HepG2 (cell line): ENCODE results near the gene ARMH3. TPM values are rescaled to one million over a fixed set of nuclear protein-coding genes. Genes with fewer than 3 reads are reported as not detected.
A peak's percentile ranks its signal among the peaks of the same experiment; 100 is the strongest.

Experiments
- ATAC-seq: fragments of 200-7000 bp; cut with Tn5 transposase; 3 replicates; pipeline ENCODE4 v1.9.1; 2020; ENCODE audit warnings: mild to moderate bottlenecking, moderate library complexity
- BruUV-seq: library from RNA; stranded (reverse); fragments of 400-500 nt; replicated peaks from 2 replicates; lab custom pipeline; 2021; lab: Mats Ljungman, UMichigan
- CTCF ChIA-PET: fragments of 300-600 bp; formaldehyde crosslinking; extraction: SDS; loops from one replicate; lab custom pipeline; 2021; ENCODE audit warnings: low total read pairs, inconsistent platforms, low intra/inter-chr PET ratio; lab: Yijun Ruan, JAX
- POLR2A ChIA-PET: fragments of 350-600 bp; sonication (Branson Sonifier 250); formaldehyde crosslinking; loops from one replicate; lab custom pipeline; 2020; ENCODE audit warnings: antibody characterized with exemption, inconsistent platforms; lab: Yijun Ruan, JAX
- DNase-seq: peaks from one replicate; pipeline ENCODE4 v3.0.0-alpha.2; 2015; ENCODE audit warnings: low spot score
- FAIRE-seq: peaks from 3 replicates; lab custom pipeline; 2011; peaks lifted over from hg19 to GRCh38; lab: Jason Lieb, UNC
- H2AFZ ChIP-seq: one replicate; pipeline ENCODE4 v1.6.1; 2011; ENCODE audit warnings: low read length, inconsistent platforms
- H3K27ac ChIP-seq: fragments of 300-600 bp; 3 replicates; pipeline ENCODE4 v1.8.0; 2011; ENCODE audit warnings: mixed run types, mild to moderate bottlenecking, mixed read lengths, low read length, inconsistent platforms; ENCODE audit not compliant: insufficient read depth; ENCODE audit errors: extremely low read length
- H3K27me3 ChIP-seq, 2 experiments: fragments of 200-600 bp in 1 of 2; 2 replicates in 1 of 2; 3 replicates in 1 of 2; pipeline versions ENCODE4 v1.6.0 to v1.8.0; 2011; ENCODE audit warnings: low read length in 2 of 2, mild to moderate bottlenecking in 2 of 2, moderate library complexity in 2 of 2, inconsistent platforms in 1 of 2; ENCODE audit not compliant: insufficient read depth in 2 of 2, control insufficient read depth in 1 of 2
- H3K36me3 ChIP-seq, 2 experiments: fragments of 200-600 bp in 1 of 2; replicated peaks in 1 of 2; 2 replicates in 1 of 2; 3 replicates in 1 of 2; pipeline versions ENCODE4 v1.5.1 to v1.8.0; 2011; ENCODE audit warnings: low read length in 2 of 2, inconsistent platforms in 1 of 2; ENCODE audit not compliant: insufficient read depth in 2 of 2, control insufficient read depth in 1 of 2
- H3K4me1 ChIP-seq: 2 replicates; pipeline ENCODE4 v1.5.1; 2012; ENCODE audit warnings: low read length, inconsistent platforms; ENCODE audit not compliant: insufficient read depth
- H3K4me2 ChIP-seq: 2 replicates; pipeline ENCODE4 v1.6.0; 2011; ENCODE audit warnings: low read depth, low read length, inconsistent platforms
- H3K4me3 ChIP-seq, 3 experiments: fragments of 200-600 bp in 1 of 3; sonication (generic), shearing (Covaris generic) in 1 of 3; replicated peaks in 1 of 3; 2 replicates each; pipeline ENCODE4 v1.5.1; 2011 to 2016; ENCODE audit warnings: low read length in 3 of 3, inconsistent platforms in 2 of 3, low read depth in 2 of 3, mild to moderate bottlenecking in 2 of 3, control low read depth in 1 of 3, mixed read lengths in 1 of 3; ENCODE audit not compliant: insufficient read depth in 1 of 3
- H3K79me2 ChIP-seq: one replicate; pipeline ENCODE4 v1.6.1; 2011; ENCODE audit warnings: low read length, inconsistent platforms; ENCODE audit not compliant: insufficient read depth
- H3K9ac ChIP-seq: 2 replicates; pipeline ENCODE4 v1.6.0; 2011; ENCODE audit warnings: mild to moderate bottlenecking, low read depth, low read length, inconsistent platforms; ENCODE audit not compliant: insufficient read depth
- H3K9me3 ChIP-seq: 2 replicates; pipeline ENCODE4 v1.5.1; 2012; ENCODE audit warnings: mild to moderate bottlenecking, low read length
- H4K20me1 ChIP-seq: 2 replicates; pipeline ENCODE4 v1.6.0; 2011; ENCODE audit warnings: inconsistent platforms, mild to moderate bottlenecking, low read length, moderate library complexity; ENCODE audit not compliant: insufficient read depth
- ELF3 ChIP-seq: IDR thresholded peaks from 2 replicates; pipeline ENCODE4 v1.6.1; 2016; ENCODE audit warnings: missing genetic modification reagents, missing compliant biosample characterization
- RNF2 ChIP-seq: fragments of 450-650 bp; conservative IDR thresholded peaks from 2 replicates; pipeline ENCODE4 v1.6.1; 2016; ENCODE audit warnings: low read depth
- SRY ChIP-seq: sonication (generic); formaldehyde crosslinking; IDR thresholded peaks from 2 replicates; pipeline ENCODE4 v1.8.0; 2022; ENCODE audit warnings: mild to moderate bottlenecking, missing genetic modification reagents
- XRCC5 ChIP-seq: fragments of 200-400 bp; formaldehyde crosslinking; optimal IDR thresholded peaks from 2 replicates; pipeline ENCODE3; 2017; ENCODE audit warnings: mild to moderate bottlenecking, low read length
- ZBTB38 ChIP-seq: sonication (generic); formaldehyde crosslinking; IDR thresholded peaks from 2 replicates; pipeline ENCODE4 v1.5.1; 2020; ENCODE audit warnings: mild to moderate bottlenecking, missing genetic modification reagents
- ZFP36 ChIP-seq: fragments of 150-350 bp; IDR thresholded peaks from 2 replicates; pipeline ENCODE4 v1.6.1; 2018; ENCODE audit warnings: borderline replicate concordance, low read length, low read depth; ENCODE audit not compliant: partially characterized antibody
- ZNF7 ChIP-seq: IDR thresholded peaks from 2 replicates; pipeline ENCODE4 v1.6.1; 2016; ENCODE audit warnings: missing biosample characterization, missing genetic modification reagents
- ZNF781 ChIP-seq: sonication (generic); formaldehyde crosslinking; IDR thresholded peaks from 2 replicates; pipeline ENCODE4 v1.5.1; 2020; ENCODE audit warnings: borderline replicate concordance, mild to moderate bottlenecking, missing genetic modification reagents; ENCODE audit errors: not compliant biosample characterization
- WGBS: methylation state at CpG from one replicate; pipeline ENCODE4 v1.1.6; 2017; ENCODE audit warnings: low lambda C conversion rate; 5-methylcytosine and 5-hydroxymethylcytosine counted together
- in situ Hi-C: cut with HindIII; loops from 2 replicates; pipeline ENCODE4 v1.10.0; 2017; ENCODE audit warnings: low pct_unique_long_range_greater_than_20kb; ENCODE audit not compliant: extremely low pct_ligation_motif_present
- intact Hi-C: fragments of 100-400 bp; cut with micrococcal nuclease; formaldehyde crosslinking; loops from one replicate; pipeline ENCODE4 v1.10.0; 2022; ENCODE audit not compliant: unreplicated experiment
- polyA plus RNA-seq, 8 experiments: library from polyadenylated mRNA; depleted of rRNA in 3 of 8; stranded (reverse) in 7 of 8; unstranded in 1 of 8; fragments of >200 nt; fragmentation: Illumina TruSeq in 4 of 8; extraction: Trizol in 4 of 8; gene quantifications; 2 replicates each; pipeline versions ENCODE4 v1.2.1 to v1.2.3, GENCODE V29; 2011 to 2016; ENCODE audit warnings: low read depth in 4 of 8, missing spikeins in 1 of 8, mixed read lengths in 1 of 8; ENCODE audit not compliant: insufficient read depth in 1 of 8
- total RNA-seq, 5 experiments: library from RNA; depleted of rRNA; stranded (reverse); fragments of >200 nt; fragmentation: Illumina TruSeq; extraction: Trizol; gene quantifications; 2 replicates each; pipeline ENCODE4 v1.2.3, GENCODE V29; 2016; ENCODE audit warnings: low read depth in 1 of 5
- TF ChIP-seq, protein P1 (sequence below): sonication (generic); formaldehyde crosslinking; conservative IDR thresholded peaks from 2 replicates; pipeline ENCODE4 v1.8.0; 2022; ENCODE audit warnings: mild to moderate bottlenecking, moderate library complexity, missing genetic modification reagents
- TF ChIP-seq, protein P2 (sequence below): IDR thresholded peaks from 2 replicates; pipeline ENCODE4 v1.6.1; 2016; ENCODE audit warnings: mild to moderate bottlenecking
- TF ChIP-seq, protein P3 (sequence below): sonication (generic); formaldehyde crosslinking; IDR thresholded peaks from 2 replicates; pipeline ENCODE4 v1.4.0; 2020; ENCODE audit warnings: missing genetic modification reagents
- TF ChIP-seq, protein P4 (sequence below): IDR thresholded peaks from 2 replicates; pipeline ENCODE4 v1.6.1; 2012; ENCODE audit warnings: inconsistent platforms

ARMH3 gene
- total and polyA plus RNA-seq, 2 of the 13 experiments (the other 11 are each of a cell fraction or from before 2014, with no cell fraction given): 8.4 to 16.9 TPM

DNA sequence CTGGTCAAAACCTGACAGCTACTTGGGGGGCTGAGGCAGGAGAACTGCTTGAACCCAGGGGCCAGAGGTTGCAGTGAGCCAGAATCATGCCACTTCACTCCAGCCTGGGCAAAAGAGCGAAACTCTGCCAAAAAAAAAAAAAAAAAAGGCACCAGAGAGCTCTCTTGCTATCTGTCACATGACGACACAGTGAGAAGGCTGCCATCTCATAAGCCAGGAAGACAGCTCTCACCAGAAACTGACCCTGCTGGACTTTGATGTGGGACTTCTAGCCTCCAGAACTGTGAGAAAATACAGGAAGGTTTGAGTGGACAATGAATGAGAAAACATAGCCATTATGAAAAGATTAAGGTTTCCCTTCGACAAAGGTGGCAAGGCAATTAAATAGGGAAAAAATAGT, 161.2 kb downstream of the ARMH3 start:
- H3K79me2 ChIP-seq: no peaks in the 10 kb centered on the region
- peak; percentile 60 for ATAC-seq
- WGBS: 83% methylated on average over 3 of the region's 3 CpGs
- no peak overlapping the region for H3K27ac ChIP-seq
- no peaks in the 10 kb centered on the region for H3K36me3 ChIP-seq
- no peak overlapping the region for H3K9ac ChIP-seq
- DNase-seq: peak; percentile 23
- no peak for FAIRE-seq
- ChIA-PET POLR2A (no interaction called here), CTCF (no interaction called here)
- no peak overlapping the region for H3K4me2 ChIP-seq
- H4K20me1 ChIP-seq: no peaks in the 10 kb centered on the region
- peaks cover 17% of the 10 kb centered on the region for H3K4me1 ChIP-seq
- intact Hi-C loops: no loop called here
- no peak overlapping the region for H2AFZ ChIP-seq
- BruUV-seq: no TSS peak
- H3K27me3 ChIP-seq: no peaks in the 10 kb centered on the region
- in situ Hi-C loops: no loop called here
- TF ChIP-seq ZNF7 (CRISPR knock-in tag) (no peak), SRY (CRISPR knock-in tag) (no peak), ELF3 (CRISPR knock-in tag) (no peak), ZBTB38 (CRISPR knock-in tag) (no peak), ZNF781 (CRISPR knock-in tag) (no peak), ZFP36 (no peak), XRCC5 (no peak), RNF2 (no peak)
- TF ChIP-seq, protein P1, sequence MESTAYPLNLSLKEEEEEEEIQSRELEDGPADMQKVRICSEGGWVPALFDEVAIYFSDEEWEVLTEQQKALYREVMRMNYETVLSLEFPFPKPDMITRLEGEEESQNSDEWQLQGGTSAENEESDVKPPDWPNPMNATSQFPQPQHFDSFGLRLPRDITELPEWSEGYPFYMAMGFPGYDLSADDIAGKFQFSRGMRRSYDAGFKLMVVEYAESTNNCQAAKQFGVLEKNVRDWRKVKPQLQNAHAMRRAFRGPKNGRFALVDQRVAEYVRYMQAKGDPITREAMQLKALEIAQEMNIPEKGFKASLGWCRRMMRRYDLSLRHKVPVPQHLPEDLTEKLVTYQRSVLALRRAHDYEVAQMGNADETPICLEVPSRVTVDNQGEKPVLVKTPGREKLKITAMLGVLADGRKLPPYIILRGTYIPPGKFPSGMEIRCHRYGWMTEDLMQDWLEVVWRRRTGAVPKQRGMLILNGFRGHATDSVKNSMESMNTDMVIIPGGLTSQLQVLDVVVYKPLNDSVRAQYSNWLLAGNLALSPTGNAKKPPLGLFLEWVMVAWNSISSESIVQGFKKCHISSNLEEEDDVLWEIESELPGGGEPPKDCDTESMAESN (CRISPR knock-in tag): no peak
- TF ChIP-seq, protein P2, sequence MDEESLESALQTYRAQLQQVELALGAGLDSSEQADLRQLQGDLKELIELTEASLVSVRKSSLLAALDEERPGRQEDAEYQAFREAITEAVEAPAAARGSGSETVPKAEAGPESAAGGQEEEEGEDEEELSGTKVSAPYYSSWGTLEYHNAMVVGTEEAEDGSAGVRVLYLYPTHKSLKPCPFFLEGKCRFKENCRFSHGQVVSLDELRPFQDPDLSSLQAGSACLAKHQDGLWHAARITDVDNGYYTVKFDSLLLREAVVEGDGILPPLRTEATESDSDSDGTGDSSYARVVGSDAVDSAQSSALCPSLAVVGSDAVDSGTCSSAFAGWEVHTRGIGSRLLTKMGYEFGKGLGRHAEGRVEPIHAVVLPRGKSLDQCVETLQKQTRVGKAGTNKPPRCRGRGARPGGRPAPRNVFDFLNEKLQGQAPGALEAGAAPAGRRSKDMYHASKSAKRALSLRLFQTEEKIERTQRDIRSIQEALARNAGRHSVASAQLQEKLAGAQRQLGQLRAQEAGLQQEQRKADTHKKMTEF (CRISPR knock-in tag): no peak
- TF ChIP-seq, protein P3, sequence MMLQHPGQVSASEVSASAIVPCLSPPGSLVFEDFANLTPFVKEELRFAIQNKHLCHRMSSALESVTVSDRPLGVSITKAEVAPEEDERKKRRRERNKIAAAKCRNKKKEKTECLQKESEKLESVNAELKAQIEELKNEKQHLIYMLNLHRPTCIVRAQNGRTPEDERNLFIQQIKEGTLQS: no peak
- TF ChIP-seq, protein P4, sequence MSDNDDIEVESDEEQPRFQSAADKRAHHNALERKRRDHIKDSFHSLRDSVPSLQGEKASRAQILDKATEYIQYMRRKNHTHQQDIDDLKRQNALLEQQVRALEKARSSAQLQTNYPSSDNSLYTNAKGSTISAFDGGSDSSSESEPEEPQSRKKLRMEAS: no peak
- no peak overlapping the region for H3K4me3 ChIP-seq
- H3K9me3 ChIP-seq: no peaks in the 10 kb centered on the region
